GM23248 (cell line): ENCODE measurements around the gene NFYA. TPM values are rescaled to one million over a fixed set of nuclear protein-coding genes. Genes with fewer than 3 reads are reported as not detected.

ENCODE experiments used
- DNase-seq: peaks from one replicate; pipeline ENCODE4 v3.0.0-alpha.2; 2015
- H2AFZ ChIP-seq: fragments of 200-600 bp; sonication (generic); 2 replicates; pipeline ENCODE4 v1.6.1; 2016; ENCODE audit warnings: antibody characterized with exemption
- H3F3A ChIP-seq: fragments of 200-600 bp; sonication (generic); 2 replicates; pipeline ENCODE4 v1.6.1; 2016; ENCODE audit warnings: mild to moderate bottlenecking, antibody characterized with exemption, mixed run types; ENCODE audit not compliant: insufficient read depth
- H3K27ac ChIP-seq: fragments of 200-600 bp; sonication (generic); 2 replicates; pipeline ENCODE4 v1.5.1; 2016; ENCODE audit warnings: mild to moderate bottlenecking
- H3K27me3 ChIP-seq: fragments of 200-600 bp; sonication (generic); replicated peaks from 2 replicates; pipeline ENCODE4 v1.6.1; 2016; ENCODE audit warnings: mild to moderate bottlenecking; ENCODE audit not compliant: insufficient read depth
- H3K36me3 ChIP-seq: fragments of 200-600 bp; sonication (generic); 2 replicates; pipeline ENCODE4 v1.6.1; 2016; ENCODE audit warnings: low read depth, mild to moderate bottlenecking
- H3K4me1 ChIP-seq: fragments of 200-600 bp; sonication (generic); 2 replicates; pipeline ENCODE4 v1.6.1; 2016; ENCODE audit warnings: mild to moderate bottlenecking; ENCODE audit not compliant: insufficient read depth
- H3K4me2 ChIP-seq: fragments of 200-600 bp; sonication (generic); one replicate; pipeline ENCODE4 v1.6.1; 2016; ENCODE audit warnings: mild to moderate bottlenecking; ENCODE audit not compliant: unreplicated experiment
- H3K4me3 ChIP-seq: fragments of 200-600 bp; sonication (generic); 2 replicates; pipeline ENCODE4 v1.5.1; 2016; ENCODE audit warnings: mild to moderate bottlenecking
- H3K79me2 ChIP-seq: fragments of 200-600 bp; sonication (generic); 2 replicates; pipeline ENCODE4 v1.6.1; 2016; ENCODE audit warnings: mild to moderate bottlenecking; ENCODE audit not compliant: insufficient read depth
- H3K9ac ChIP-seq: fragments of 200-600 bp; sonication (generic); 2 replicates; pipeline ENCODE4 v1.6.1; 2016; ENCODE audit warnings: mild to moderate bottlenecking
- H3K9me2 ChIP-seq: fragments of 200-600 bp; sonication (generic); 2 replicates; pipeline ENCODE4 v1.6.1; 2016; ENCODE audit warnings: mixed run types, mild to moderate bottlenecking, moderate library complexity; ENCODE audit not compliant: insufficient read depth
- H3K9me3 ChIP-seq: fragments of 200-600 bp; sonication (generic); one replicate; pipeline ENCODE4 v1.6.1; 2017; ENCODE audit warnings: low read depth
- H4K20me1 ChIP-seq: fragments of 200-600 bp; sonication (generic); 2 replicates; pipeline ENCODE4 v1.6.0; 2016; ENCODE audit not compliant: insufficient read depth
- EZH2 ChIP-seq: fragments of 200-600 bp; sonication (generic); IDR thresholded peaks from 2 replicates; pipeline ENCODE4 v1.6.1; 2018; ENCODE audit warnings: antibody characterized with exemption, mild to moderate bottlenecking; ENCODE audit not compliant: insufficient read depth, poor library complexity, severe bottlenecking
- EZH2phosphoT487 ChIP-seq: fragments of 200-600 bp; sonication (generic); IDR thresholded peaks from 2 replicates; pipeline ENCODE4 v1.6.1; 2018; ENCODE audit warnings: antibody characterized with exemption, moderate library complexity, mild to moderate bottlenecking, low read depth; ENCODE audit not compliant: insufficient read depth
- WGBS, 2 experiments: methylation state at CpG; one replicate each; pipeline ENCODE4 v1.1.6; 2015 to 2017; ENCODE audit warnings: low lambda C conversion rate in 2 of 2, low coverage in 1 of 2; ENCODE audit errors: missing lambda C conversion rate in 2 of 2; 5-methylcytosine and 5-hydroxymethylcytosine counted together
- in situ Hi-C: fragments of 300-500 bp; cut with MboI; formaldehyde crosslinking; loops from 2 replicates; pipeline ENCODE4 v1.15.0; 2020
- polyA plus RNA-seq: library from polyadenylated mRNA; unstranded; fragments of >200 nt; fragmentation: Nextera tagmentation; extraction: Ambion mirVana; gene quantifications from 2 replicates; pipeline ENCODE4 v1.2.1, GENCODE V29; 2016
- total RNA-seq: library from RNA; depleted of rRNA; stranded (reverse); fragments of >200 nt; shearing (Covaris generic); gene quantifications from 2 replicates; pipeline ENCODE4 v1.2.3, GENCODE V29; 2014

The NFYA gene
- total and polyA plus RNA-seq, 2 experiments from 2014 or later: 8.8 to 9.4 TPM

GRCh38 chr6:41039060-41039998 is 33.4 kb upstream of the NFYA start, which contains the start of gene UNC5CL:
TSS of gene UNC5CL (minus strand) at chr6:41039221. CDS start at chr6:41035074, 4,147 bp downstream.
- H3K27me3 ChIP-seq: peaks cover 4% of the 10 kb centered on the region
- H3F3A ChIP-seq: no peaks in the 10 kb centered on the region
- in situ Hi-C loops: no loop called here
- no peaks in the 10 kb centered on the region for H3K4me1 ChIP-seq
- no peaks in the 10 kb centered on the region for H3K79me2 ChIP-seq
- H4K20me1 ChIP-seq: no peaks in the 10 kb centered on the region
- TF ChIP-seq EZH2phosphoT487 (no peak), EZH2 (no peak)
- H2AFZ ChIP-seq: no peak within 1 kb of the TSS
- no peaks in the 10 kb centered on the region for H3K9me2 ChIP-seq
- no peak within 1 kb of the TSS for H3K9ac ChIP-seq
- 70 to 71% methylated on average over 10 of the region's 10 CpGs for WGBS, 2 experiments
- DNase-seq: peak; percentile 54
- no peaks in the 10 kb centered on the region for H3K9me3 ChIP-seq
- no peaks in the 10 kb centered on the region for H3K36me3 ChIP-seq
- H3K27ac ChIP-seq: no peak within 1 kb of the TSS
- no peak within 1 kb of the TSS for H3K4me2 ChIP-seq
- H3K4me3 ChIP-seq: no peak within 1 kb of the TSS

DNA sequence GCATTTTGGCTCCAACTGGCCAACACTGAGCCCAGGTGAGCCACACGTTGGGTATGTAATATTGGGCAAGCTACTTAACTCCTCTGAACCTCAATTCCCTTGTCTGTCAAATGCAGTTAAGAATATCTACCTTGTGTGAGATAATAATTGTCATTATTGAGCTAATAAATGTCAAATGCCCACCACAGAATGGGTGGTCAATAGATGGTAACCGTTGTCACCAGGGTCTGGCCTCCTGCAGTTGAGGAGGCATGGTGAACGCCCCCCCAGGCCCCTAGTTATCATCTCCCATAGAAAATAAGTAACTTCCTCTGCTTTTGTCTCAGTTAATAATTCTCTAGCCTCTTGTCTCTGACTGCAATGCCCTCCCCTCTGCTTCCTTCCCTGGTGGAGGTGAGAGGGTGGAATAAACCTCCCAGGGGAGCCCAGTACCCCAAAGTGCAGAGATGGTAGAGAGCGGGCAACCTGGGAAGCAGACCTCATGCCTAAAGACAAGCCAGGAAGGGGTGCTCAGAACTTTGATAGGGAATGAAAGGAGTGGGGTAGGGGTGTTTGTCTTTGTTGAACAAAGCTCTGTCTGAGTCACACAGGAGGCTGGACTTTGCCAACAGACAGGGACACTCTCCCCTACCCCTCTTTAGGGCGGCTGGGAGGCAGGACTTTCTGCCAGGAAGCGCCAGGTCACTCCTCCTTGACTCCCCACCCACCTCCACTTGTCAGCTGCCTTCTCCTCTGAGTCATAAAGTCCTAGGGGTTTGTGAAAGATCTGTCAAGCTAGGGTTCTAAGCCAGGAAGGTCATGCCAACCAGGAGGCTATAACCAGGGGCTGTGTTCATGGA is 32.5 kb upstream of the NFYA start:
- Histone ChIP-seq H3K27ac (no peak overlapping the region), H3K36me3 (no peaks in the 10 kb centered on the region), H3K4me1 (no peaks in the 10 kb centered on the region), H3K4me3 (no peak overlapping the region), H4K20me1 (no peaks in the 10 kb centered on the region), H3K4me2 (no peak overlapping the region), H3F3A (no peaks in the 10 kb centered on the region), H3K9ac (no peak overlapping the region), H3K27me3 (peaks cover 4% of the 10 kb centered on the region), H3K9me3 (no peaks in the 10 kb centered on the region), H3K79me2 (no peaks in the 10 kb centered on the region), H3K9me2 (no peaks in the 10 kb centered on the region), H2AFZ (no peak overlapping the region)
- DNase-seq: peak; percentile 38
- WGBS, 2 experiments: 58 to 63% methylated on average over 6 of the region's 6 CpGs
- no peak for TF ChIP-seq EZH2phosphoT487
- no peak for TF ChIP-seq EZH2
- in situ Hi-C loops: loop anchor here (10.0 kb wide), 1 partner anchor 1686 kb away; no protein-coding TSS in a partner anchor

DNA sequence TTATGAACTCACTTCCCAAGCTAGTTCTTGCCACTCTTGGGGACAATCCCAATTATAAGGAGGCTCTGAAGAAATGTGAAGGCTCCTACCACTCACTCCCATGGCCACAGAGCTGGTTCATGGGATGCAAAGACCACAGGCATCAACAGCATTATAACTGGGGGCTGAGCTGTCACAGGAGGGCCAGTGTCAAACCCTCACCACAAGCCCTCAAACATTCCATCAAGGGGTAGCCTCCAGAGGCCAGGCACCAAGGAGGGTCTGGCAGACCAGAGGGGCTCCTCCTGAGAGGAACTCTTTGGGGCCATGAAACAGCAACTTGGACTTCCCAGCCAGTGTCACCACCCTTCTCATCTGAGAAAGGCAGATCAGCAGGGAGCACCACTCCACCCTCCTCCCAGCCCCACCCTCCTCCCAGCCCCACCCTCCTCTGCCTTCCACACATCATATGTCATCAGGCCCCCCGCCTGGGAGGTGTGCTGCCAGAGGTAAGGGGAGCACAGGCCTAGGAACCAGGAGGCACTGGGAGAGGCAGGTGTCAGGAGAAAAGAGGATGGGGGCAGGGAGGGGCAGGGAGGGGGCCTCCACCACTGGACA is 31.7 kb upstream of the NFYA start:
- Histone ChIP-seq H3K27ac (no peak overlapping the region), H3K9me2 (no peaks in the 10 kb centered on the region), H3K9me3 (no peaks in the 10 kb centered on the region), H3K36me3 (no peaks in the 10 kb centered on the region), H3K79me2 (no peaks in the 10 kb centered on the region), H3K9ac (no peak overlapping the region), H2AFZ (no peak overlapping the region), H3K27me3 (peaks cover 4% of the 10 kb centered on the region; the same call in 1 of the 2 replicates), H3F3A (no peaks in the 10 kb centered on the region), H4K20me1 (no peaks in the 10 kb centered on the region), H3K4me1 (no peaks in the 10 kb centered on the region), H3K4me3 (no peak overlapping the region), H3K4me2 (no peak overlapping the region)
- no peak for TF ChIP-seq EZH2phosphoT487
- TF ChIP-seq EZH2: no peak
- no peak for DNase-seq
- WGBS, 2 experiments: 45 to 64% methylated on average over 1 of the region's 1 CpG
- in situ Hi-C loops: loop anchor here (10.0 kb wide), 1 partner anchor 1686 kb away; no protein-coding TSS in a partner anchor
